HG03108 (cell line): ENCODE data around the gene RARRES2.
"Not testable (repeated sequence)": the region's sequence is repeated elsewhere in the genome, so short reads cannot be mapped to it uniquely, and the experiment has no call there.

Experiments used
- ATAC-seq: cut with Tn5 transposase; IDR thresholded peaks from one replicate; pipeline ENCODE4 v1.9.1; 2021; ENCODE audit warnings: moderate library complexity; ENCODE audit not compliant: unreplicated experiment

The RARRES2 gene

GRCh38 chr7:150322833-150323681 lies 18.4 kb downstream of the RARRES2 start, which contains the start of the genes ACTR3C and LRRC61:
Gene ACTR3C (minus strand): TSS chr7:150323545. CDS start chr7:150295296, 28,249 bp downstream.
Gene LRRC61 (plus strand): TSS chr7:150323355. CDS start chr7:150336862, 13,507 bp downstream.
- ATAC-seq = peak; percentile 55

- ATAC-seq = no peak
Measured at GRCh38 chr7:150322114-150322832, 19.2 kb downstream of the RARRES2 start.

- no peak for ATAC-seq
Measured at GRCh38 chr7:150321788-150322113, 19.7 kb downstream of the RARRES2 start.

- ATAC-seq = no peak
Measured at GRCh38 chr7:150317748-150318444, 23.5 kb downstream of the RARRES2 start.

- ATAC-seq = not testable (repeated sequence)
Measured at GRCh38 chr7:150316987-150317386, 24.4 kb downstream of the RARRES2 start.

GRCh38 chr7:150314639-150315239 lies 26.7 kb downstream of the RARRES2 start:
- no peak for ATAC-seq

GRCh38 chr7:150313870-150314269 lies 27.6 kb downstream of the RARRES2 start:
- ATAC-seq = no peak

GRCh38 chr7:150313367-150313809 lies 28.0 kb downstream of the RARRES2 start:
- no peak for ATAC-seq

- ATAC-seq = not testable (repeated sequence)
Measured at GRCh38 chr7:150312649-150313366, 28.6 kb downstream of the RARRES2 start.

- ATAC-seq = no peak
Measured at GRCh38 chr7:150311711-150312110, 29.7 kb downstream of the RARRES2 start.

- no peak for ATAC-seq
Measured at GRCh38 chr7:150311146-150311545, 30.3 kb downstream of the RARRES2 start.

- no peak for ATAC-seq
Measured at GRCh38 chr7:150308575-150308974, 32.9 kb downstream of the RARRES2 start.

- ATAC-seq = no peak
Measured at GRCh38 chr7:150307904-150308303, 33.5 kb downstream of the RARRES2 start.

- no peak for ATAC-seq
Measured at GRCh38 chr7:150307129-150307528, 34.3 kb downstream of the RARRES2 start.

- ATAC-seq = not testable (repeated sequence)
Measured at GRCh38 chr7:150306377-150306776, 35.1 kb downstream of the RARRES2 start.

- not testable (repeated sequence) for ATAC-seq
Measured at GRCh38 chr7:150305903-150306284, 35.5 kb downstream of the RARRES2 start.

GRCh38 chr7:150305259-150305902 lies 36.0 kb downstream of the RARRES2 start:
- not testable (repeated sequence) for ATAC-seq

- not testable (repeated sequence) for ATAC-seq
Measured at GRCh38 chr7:150304499-150305258, 36.8 kb downstream of the RARRES2 start.

- not testable (repeated sequence) for ATAC-seq
Measured at GRCh38 chr7:150302908-150303310, 38.5 kb downstream of the RARRES2 start.
